Body of pancreas (tissue), 4 donors: ENCODE results near the gene TACC2.

Experiments used
- CTCF ChIP-seq, 7 experiments: fragments of 450-650 bp in 4 of 7; fragments of 200-600 bp in 3 of 7; sonication (generic) in 3 of 7; IDR thresholded peaks; one replicate each; pipeline ENCODE4 v1.5.1; 2016 to 2019; ENCODE audit warnings: antibody characterized with exemption in 7 of 7
- POLR2A ChIP-seq, 3 donors: fragments of 450-650 bp; IDR thresholded peaks; one replicate each; pipeline ENCODE4 v1.6.1; 2016; ENCODE audit warnings: antibody characterized with exemption in 3 of 3, mild to moderate bottlenecking in 2 of 3

DNA sequence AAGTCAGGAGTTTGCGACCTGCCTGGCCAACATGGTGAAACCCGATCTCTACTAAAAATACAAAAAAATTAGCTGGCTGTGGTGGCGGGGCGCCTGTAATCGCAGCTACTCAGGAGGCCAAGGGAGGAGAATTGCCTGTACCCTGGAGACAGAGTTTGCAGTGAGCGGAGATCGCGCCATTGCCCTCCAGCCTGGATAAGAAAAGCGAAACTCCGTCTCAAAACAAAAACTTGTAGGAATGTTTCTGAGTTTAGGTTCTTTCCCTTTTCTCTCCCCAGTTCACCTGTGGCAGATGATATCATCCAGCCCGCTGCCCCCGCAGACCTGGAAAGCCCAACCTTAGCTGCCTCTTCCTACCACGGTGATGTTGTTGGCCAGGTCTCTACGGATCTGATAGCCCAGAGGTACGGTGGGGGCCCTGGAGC, 143.4 kb downstream of the TACC2 start:
- TF ChIP-seq CTCF (IDR thresholded peaks at IDR 0.05) (no peak), POLR2A (IDR thresholded peaks at IDR 0.05) (no peak)
